WTC11 (cell line): ENCODE results near the gene PYY.

Experiments used
- CREM ChIP-seq: sonication (generic); formaldehyde crosslinking; IDR thresholded peaks from 2 replicates; pipeline ENCODE4 v1.8.1; 2022; ENCODE audit warnings: mild to moderate bottlenecking, missing genetic modification reagents, moderate library complexity
- CTCF ChIP-seq: fragments of 200-600 bp; IDR thresholded peaks from 2 replicates; pipeline ENCODE4 v1.8.0; 2022; ENCODE audit warnings: antibody characterized with exemption
- HMGXB4 ChIP-seq: sonication (generic); formaldehyde crosslinking; IDR thresholded peaks from 2 replicates; pipeline ENCODE4 v1.8.1; 2023; ENCODE audit warnings: mild to moderate bottlenecking, moderate library complexity, missing genetic modification reagents
- MAX ChIP-seq: sonication (generic); formaldehyde crosslinking; IDR thresholded peaks from 2 replicates; pipeline ENCODE4 v1.8.0; 2022; ENCODE audit warnings: mild to moderate bottlenecking, missing genetic modification reagents
- NR2C2 ChIP-seq: sonication (generic); formaldehyde crosslinking; IDR thresholded peaks from 2 replicates; pipeline ENCODE4 v1.8.0; 2022; ENCODE audit warnings: mild to moderate bottlenecking, missing genetic modification reagents
- PRDM15 ChIP-seq: sonication (generic); formaldehyde crosslinking; IDR thresholded peaks from 2 replicates; pipeline ENCODE4 v1.8.0; 2022; ENCODE audit warnings: missing genetic modification reagents
- PREB ChIP-seq: sonication (generic); formaldehyde crosslinking; IDR thresholded peaks from 2 replicates; pipeline ENCODE4 v1.8.1; 2022; ENCODE audit warnings: mild to moderate bottlenecking, missing genetic modification reagents, moderate library complexity, borderline replicate concordance
- RELA ChIP-seq: sonication (generic); formaldehyde crosslinking; IDR thresholded peaks from 2 replicates; pipeline ENCODE4 v1.8.1; 2022; ENCODE audit warnings: missing genetic modification reagents, mild to moderate bottlenecking, borderline replicate concordance
- SP1 ChIP-seq: sonication (generic); formaldehyde crosslinking; conservative IDR thresholded peaks from 2 replicates; pipeline ENCODE4 v1.8.1; 2022; ENCODE audit warnings: missing genetic modification reagents
- TCF7 ChIP-seq: sonication (generic); formaldehyde crosslinking; IDR thresholded peaks from 2 replicates; pipeline ENCODE4 v1.8.0; 2022; ENCODE audit warnings: mild to moderate bottlenecking, low read depth, missing genetic modification reagents, moderate library complexity
- ZNF317 ChIP-seq: sonication (generic); formaldehyde crosslinking; IDR thresholded peaks from 2 replicates; pipeline ENCODE4 v1.8.1; 2023; ENCODE audit warnings: low read depth, mild to moderate bottlenecking, moderate library complexity, missing genetic modification reagents, borderline replicate concordance
- ZSCAN18 ChIP-seq: fragments of 250-450 bp; sonication (Bioruptor Pico); IDR thresholded peaks from 2 replicates; pipeline ENCODE4 v2.1.2; 2022; ENCODE audit warnings: mild to moderate bottlenecking, moderate library complexity

GRCh38 chr17:43994272-43995149 is 40.8 kb upstream of the PYY start:
- no peak for TF ChIP-seq PRDM15
- peak; percentile 92 for TF ChIP-seq CTCF
- 0 out of 2 replicates have a peak, but pooled peaks have one; percentile 27 for TF ChIP-seq SP1 (CRISPR knock-in tag)
- no peak for TF ChIP-seq TCF7
- no peak for TF ChIP-seq ZNF317 (CRISPR knock-in tag)
- TF ChIP-seq RELA (CRISPR knock-in tag), result no peak
- no peak for TF ChIP-seq CREM (CRISPR knock-in tag)
- TF ChIP-seq NR2C2, result no peak
- TF ChIP-seq HMGXB4 (CRISPR knock-in tag), result peak; percentile 76
- peak; percentile 53; the same call in 1 of the 2 replicates for TF ChIP-seq MAX (CRISPR knock-in tag)
- no peak for TF ChIP-seq PREB (CRISPR knock-in tag)
- no peak for TF ChIP-seq ZSCAN18 (CRISPR knock-in tag)
